SU-DHL-6 (cell line): ENCODE measurements around the gene ZNF593.

Source experiments
- H2AFZ ChIP-seq: fragments of 200-600 bp; sonication (generic); 2 replicates; pipeline ENCODE4 v1.6.1; 2014; ENCODE audit warnings: low read depth, mild to moderate bottlenecking, moderate library complexity, mixed read lengths, antibody characterized with exemption, low read length; ENCODE audit not compliant: severe bottlenecking
- H3F3A ChIP-seq: fragments of 200-600 bp; shearing (Covaris generic); 2 replicates; pipeline ENCODE4 v1.6.0; 2016; ENCODE audit warnings: antibody characterized with exemption, mild to moderate bottlenecking; ENCODE audit not compliant: insufficient read depth
- H3K27ac ChIP-seq: fragments of 200-600 bp; sonication (generic); 2 replicates; pipeline ENCODE4 v1.5.1; 2016; ENCODE audit warnings: low read depth, mild to moderate bottlenecking, low read length, moderate library complexity, mixed read lengths
- H3K27me3 ChIP-seq: fragments of 200-600 bp; sonication (generic), shearing (Covaris generic); 2 replicates; pipeline ENCODE4 v1.6.0; 2014; ENCODE audit warnings: mild to moderate bottlenecking, low read length
- H3K36me3 ChIP-seq: fragments of 200-600 bp; sonication (generic); 2 replicates; pipeline ENCODE4 v1.6.1; 2014; ENCODE audit warnings: mild to moderate bottlenecking, low read length, mixed read lengths
- H3K4me2 ChIP-seq: fragments of 300-600, 200-600 bp; shearing (Covaris generic), sonication (generic); 2 replicates; pipeline ENCODE4 v1.6.0; 2014; ENCODE audit warnings: low read length, low read depth, mild to moderate bottlenecking; ENCODE audit not compliant: poor library complexity, severe bottlenecking
- H3K4me3 ChIP-seq: fragments of 200-600 bp; sonication (generic); 2 replicates; pipeline ENCODE4 v1.5.1; 2014; ENCODE audit warnings: antibody characterized with exemption, low read length, mild to moderate bottlenecking, mixed read lengths; ENCODE audit not compliant: insufficient read depth, poor library complexity, severe bottlenecking
- H3K79me2 ChIP-seq: fragments of 200-600 bp; sonication (generic); 2 replicates; pipeline ENCODE4 v1.6.1; 2014; ENCODE audit warnings: mild to moderate bottlenecking, low read length, moderate library complexity; ENCODE audit not compliant: insufficient read depth
- H3K9ac ChIP-seq: fragments of 200-600 bp; sonication (generic); 2 replicates; pipeline ENCODE4 v1.7.0; 2014; ENCODE audit warnings: mild to moderate bottlenecking, low read length
- H3K9me2 ChIP-seq: fragments of 200-600 bp; sonication (generic); replicated peaks from 2 replicates; pipeline ENCODE4 v1.6.1; 2014; ENCODE audit warnings: low read length; ENCODE audit not compliant: insufficient read depth
- H3K9me3 ChIP-seq: fragments of 200-600 bp; sonication (generic); 2 replicates; pipeline ENCODE4 v1.6.1; 2014; ENCODE audit warnings: low read length, mixed read lengths; ENCODE audit not compliant: insufficient read depth
- H4K20me1 ChIP-seq: fragments of 200-600 bp; sonication (generic); 2 replicates; pipeline ENCODE4 v1.6.1; 2014; ENCODE audit warnings: low read depth, mild to moderate bottlenecking, antibody characterized with exemption, low read length, moderate library complexity, mixed read lengths
- CTCF ChIP-seq: fragments of 200-600 bp; sonication (generic); IDR thresholded peaks from one replicate; pipeline ENCODE4 v1.5.1; 2017; ENCODE audit warnings: antibody characterized with exemption, mild to moderate bottlenecking, low read length, moderate library complexity; ENCODE audit not compliant: insufficient read depth, poor library complexity, severe bottlenecking
- EZH2phosphoT487 ChIP-seq: fragments of 200-600 bp; sonication (generic), shearing (Covaris generic); conservative IDR thresholded peaks from 2 replicates; pipeline ENCODE4 v1.6.1; 2018; ENCODE audit warnings: mild to moderate bottlenecking, antibody characterized with exemption, low read length, moderate library complexity, mixed read lengths

ZNF593 gene

GRCh38 chr1:26145041-26145959 is 24.4 kb upstream of the ZNF593 start:
- no peaks in the 10 kb centered on the region for H3K36me3 ChIP-seq
- H3K9me2 ChIP-seq, result no peaks in the 10 kb centered on the region
- TF ChIP-seq EZH2phosphoT487 (no peak), CTCF (peak; percentile 70)
- no peaks in the 10 kb centered on the region for H4K20me1 ChIP-seq
- no peaks in the 10 kb centered on the region for H3K9me3 ChIP-seq
- H3K79me2 ChIP-seq, result no peaks in the 10 kb centered on the region
- H3K27me3 ChIP-seq, result no peaks in the 10 kb centered on the region
- no peak overlapping the region for H3K9ac ChIP-seq
- no peak overlapping the region for H3K4me3 ChIP-seq
- H2AFZ ChIP-seq, result no peak overlapping the region
- H3F3A ChIP-seq, result no peaks in the 10 kb centered on the region; the same call in 1 of the 2 replicates
- no peak overlapping the region for H3K27ac ChIP-seq
- H3K4me2 ChIP-seq, result no peak overlapping the region

DNA sequence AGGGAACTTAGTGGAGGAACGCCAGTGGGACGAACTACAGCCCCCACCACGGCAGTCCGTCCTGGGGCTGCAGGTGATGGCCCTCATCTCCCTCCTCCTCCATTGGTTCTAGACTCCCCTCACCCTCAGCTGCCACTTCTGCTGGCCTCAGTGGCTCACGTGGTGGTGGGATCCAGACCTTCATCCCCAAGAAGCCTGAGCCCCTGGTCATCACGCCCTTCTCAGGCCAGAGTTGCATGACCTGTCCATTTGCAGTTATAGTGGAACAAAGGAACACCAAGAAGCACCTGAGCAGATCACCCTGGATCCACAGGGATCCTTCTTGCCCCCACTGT is 23.8 kb upstream of the ZNF593 start:
- H4K20me1 ChIP-seq, result no peaks in the 10 kb centered on the region
- no peaks in the 10 kb centered on the region for H3K79me2 ChIP-seq
- H3K27ac ChIP-seq, result no peak overlapping the region
- no peak overlapping the region for H3K4me3 ChIP-seq
- H3K9me2 ChIP-seq, result no peaks in the 10 kb centered on the region
- no peaks in the 10 kb centered on the region for H3K36me3 ChIP-seq
- H3K27me3 ChIP-seq, result no peaks in the 10 kb centered on the region
- no peaks in the 10 kb centered on the region for H3K9me3 ChIP-seq
- H3K4me2 ChIP-seq, result no peak overlapping the region
- H2AFZ ChIP-seq, result no peak overlapping the region
- no peaks in the 10 kb centered on the region; the same call in 1 of the 2 replicates for H3F3A ChIP-seq
- no peak for TF ChIP-seq CTCF
- no peak for TF ChIP-seq EZH2phosphoT487
- no peak overlapping the region for H3K9ac ChIP-seq

GRCh38 chr1:26148887-26149286 is 20.8 kb upstream of the ZNF593 start:
- Histone ChIP-seq H2AFZ (no peak overlapping the region), H3K9ac (no peak overlapping the region), H3K9me3 (no peaks in the 10 kb centered on the region), H3F3A (no peaks in the 10 kb centered on the region; the same call in 1 of the 2 replicates), H3K27me3 (no peaks in the 10 kb centered on the region), H3K79me2 (no peaks in the 10 kb centered on the region), H3K4me3 (no peak overlapping the region), H3K36me3 (no peaks in the 10 kb centered on the region), H4K20me1 (no peaks in the 10 kb centered on the region), H3K27ac (no peak overlapping the region), H3K4me2 (no peak overlapping the region), H3K9me2 (no peaks in the 10 kb centered on the region)
- no peak for TF ChIP-seq CTCF
- TF ChIP-seq EZH2phosphoT487, result no peak
